ENCODE measurements around the gene SEMA3B. TPM values are rescaled to one million over a fixed set of nuclear protein-coding genes. Genes with fewer than 3 reads are reported as not detected.
A peak's percentile ranks its signal among the peaks of the same experiment; 100 is the strongest.

Gene SEMA3B
- total and polyA plus RNA-seq, 2 of the 4 experiments (the other 2 are of a cell fraction): 4.3 to 29.3 TPM

DNA sequence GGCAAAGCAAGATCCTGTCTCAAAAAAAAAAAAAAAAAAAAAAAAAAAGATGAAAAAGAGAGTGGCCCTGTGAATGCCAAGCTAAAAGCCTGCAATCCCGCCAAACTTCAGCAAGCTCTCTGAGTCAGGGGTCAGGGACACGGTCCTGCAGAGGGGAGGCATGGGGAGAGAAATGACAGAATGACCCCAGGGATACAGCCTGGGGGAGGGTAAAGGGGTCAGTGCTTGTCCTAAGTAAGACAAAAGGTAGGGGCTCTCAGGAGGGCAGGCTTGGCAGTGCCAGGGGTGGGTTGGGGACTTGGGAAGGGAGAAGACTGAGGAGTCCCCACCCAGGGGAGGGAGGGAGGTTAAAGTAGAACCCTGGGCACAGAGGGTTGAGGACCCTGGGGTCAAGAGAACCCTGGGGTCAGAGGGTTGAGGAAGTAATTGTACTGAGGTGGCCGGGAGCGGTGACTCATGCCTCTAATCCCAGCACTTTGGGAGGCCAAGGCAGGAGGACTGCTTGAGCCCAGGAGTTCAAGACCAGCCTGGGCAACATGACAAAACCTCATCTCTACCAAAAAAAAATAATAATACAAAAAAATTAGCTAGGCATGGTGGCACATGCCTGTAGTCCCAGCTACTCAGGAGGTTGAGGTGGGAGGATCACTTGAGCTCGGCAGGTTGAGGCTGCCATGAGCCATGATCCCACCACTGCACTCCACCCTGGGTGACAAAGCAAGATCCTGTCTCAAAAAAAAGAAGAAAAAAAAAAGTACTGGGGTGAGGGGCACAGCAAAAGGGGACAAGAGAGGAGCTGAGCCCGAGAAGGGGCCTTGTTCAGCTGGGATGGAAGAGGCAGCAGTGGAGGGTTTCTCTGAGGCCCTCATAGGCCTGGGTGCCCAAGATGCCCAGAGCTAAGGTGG is 5.2 kb upstream of the SEMA3B start:
- peak overlapping the region; percentile 79 for H3K14ac ChIP-seq (replicated peaks; ENCODE audit: low read depth, low read length)
- no TSS peak for BruUV-seq (replicated peaks)
- no peaks in the 10 kb centered on the region for H4K20me1 ChIP-seq (ENCODE audit: insufficient read depth, low read length)
- H3K9me1 ChIP-seq (ENCODE audit: insufficient read depth, low read length): peaks cover 35% of the 10 kb centered on the region
- peak overlapping the region; percentile 58 for H3K56ac ChIP-seq (ENCODE audit: extremely low read depth, insufficient read depth, low read length)
- dilution Hi-C loops (cut with HindIII; ENCODE audit: low sequenced_read_pairs, unreplicated experiment) (no loop called here), intact Hi-C loops (cut with micrococcal nuclease) (loop anchor here (5.0 kb wide), 1 partner anchor 59 kb away; the partner anchor contains the start of gene HYAL2), in situ Hi-C loops (cut with MboI; ENCODE audit: low sequenced_read_pairs) (no loop called here)
- peaks cover 58% of the 10 kb centered on the region for H3K4me1 ChIP-seq (ENCODE audit: control insufficient read depth, insufficient read depth, low read length)
- H2AK5ac ChIP-seq (ENCODE audit: low read depth, low read length): peak overlapping the region; percentile 82
- peak overlapping the region; percentile 63 for H2AFZ ChIP-seq (replicated peaks; ENCODE audit: low read length, poor library complexity)
- peak overlapping the region; percentile 83 for H4K91ac ChIP-seq (ENCODE audit: insufficient read depth, low read depth, low read length)
- no peaks in the 10 kb centered on the region; the same call in 1 of the 2 replicates for H3K36me3 ChIP-seq (ENCODE audit: control insufficient read depth, insufficient read depth, low read length)
- H2AK9ac ChIP-seq (replicated peaks; ENCODE audit: low read depth, low read length, poor library complexity): peak overlapping the region; percentile 86
- peak overlapping the region; percentile 88 for H3K4ac ChIP-seq (ENCODE audit: low read depth, low read length)
- peak overlapping the region; percentile 83 for H3K18ac ChIP-seq (ENCODE audit: low read depth, low read length)
- DNase-seq (no peak), ATAC-seq (ENCODE audit: low read depth) (no peak)
- peak overlapping the region; percentile 48 to 89; a peak in 3 of 4 replicates for H4K8ac ChIP-seq (ENCODE audit: low read depth in 2 of 2, low read length in 2 of 2)
- H3K9me3 ChIP-seq (ENCODE audit: control insufficient read depth, insufficient read depth, low read length): no peaks in the 10 kb centered on the region
- peak overlapping the region; percentile 45 for H3K4me2 ChIP-seq (ENCODE audit: low read depth, low read length)
- ChIA-PET CTCF (interaction anchor here (1.0 to 1.7 kb wide), 2 partner anchors 17 to 38 kb away, joined by 5 to 7 read pairs; no protein-coding TSS in a partner anchor), POLR2A (ENCODE audit: unreplicated experiment) (interaction anchor here (0.6 to 0.7 kb wide), 2 partner anchors 28 to 1993 kb away, joined by 3 to 4 read pairs; no protein-coding TSS in a partner anchor)
- 57% methylated on average over 1 of the region's 6 CpGs; no CpG with 5 or more reads in 1 of the 2 experiments for WGBS, 2 experiments (ENCODE audit: extremely low coverage in 2 of 2, insufficient read length in 1 of 2)
- TF ChIP-seq CEBPB (IDR thresholded peaks at IDR 0.05; ENCODE audit: low read depth, low read length): no peak
- TF ChIP-seq, protein P1, sequence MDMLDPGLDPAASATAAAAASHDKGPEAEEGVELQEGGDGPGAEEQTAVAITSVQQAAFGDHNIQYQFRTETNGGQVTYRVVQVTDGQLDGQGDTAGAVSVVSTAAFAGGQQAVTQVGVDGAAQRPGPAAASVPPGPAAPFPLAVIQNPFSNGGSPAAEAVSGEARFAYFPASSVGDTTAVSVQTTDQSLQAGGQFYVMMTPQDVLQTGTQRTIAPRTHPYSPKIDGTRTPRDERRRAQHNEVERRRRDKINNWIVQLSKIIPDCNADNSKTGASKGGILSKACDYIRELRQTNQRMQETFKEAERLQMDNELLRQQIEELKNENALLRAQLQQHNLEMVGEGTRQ (IDR thresholded peaks at IDR 0.05; ENCODE audit: low read depth, low read length): no peak
- TF ChIP-seq NFE2L2 (IDR thresholded peaks at IDR 0.05; ENCODE audit: low read depth, low read length): no peak
- no peak for TF ChIP-seq MAFK (IDR thresholded peaks at IDR 0.05; ENCODE audit: low read depth, low read length)
- no peak for TF ChIP-seq FOS (IDR thresholded peaks at IDR 0.05; ENCODE audit: low read depth, low read length)
- no peak for TF ChIP-seq MXI1 (IDR thresholded peaks at IDR 0.05; ENCODE audit: borderline replicate concordance, low read depth, low read length)
- TF ChIP-seq MAZ (IDR thresholded peaks at IDR 0.05; ENCODE audit: borderline replicate concordance, low read depth, low read length): no peak
- no peak for TF ChIP-seq RFX5 (IDR thresholded peaks at IDR 0.05; ENCODE audit: low read depth, low read length)
- H2BK120ac ChIP-seq (ENCODE audit: low read depth, low read length): peak overlapping the region; percentile 80
- H2BK20ac ChIP-seq (ENCODE audit: low read depth, low read length): peak overlapping the region; percentile 73
- H2BK5ac ChIP-seq (ENCODE audit: low read depth, low read length, poor library complexity, severe bottlenecking): peak overlapping the region; percentile 80
- H2BK15ac ChIP-seq (ENCODE audit: low read depth, low read length): peak overlapping the region; percentile 67; the same call in 1 of the 3 replicates
- H3K27ac ChIP-seq (ENCODE audit: insufficient read depth, low read length): peak overlapping the region; percentile 90
- H3K27me3 ChIP-seq (ENCODE audit: control insufficient read depth, insufficient read depth, low read length): no peaks in the 10 kb centered on the region
- peak overlapping the region; percentile 78 for H4K5ac ChIP-seq (ENCODE audit: low read depth, low read length)
- H3K79me1 ChIP-seq (ENCODE audit: low read depth in 1 of 2, low read length in 2 of 2): peaks cover 6 to 58% of the 10 kb centered on the region in 2 experiments; a peak in 3 of 4 replicates
- H3K23ac ChIP-seq (ENCODE audit: low read depth, low read length): peak overlapping the region; percentile 61
- peak overlapping the region; percentile 44 for H3K9ac ChIP-seq (ENCODE audit: low read depth, low read length)
- H3K4me3 ChIP-seq (ENCODE audit: insufficient read depth, low read depth, low read length): no peak overlapping the region
